RCC 7860 (cell line): Measurements from ENCODE around the gene MAP4.
A peak's percentile ranks its signal among the peaks of the same experiment; 100 is the strongest.

ENCODE experiments used
- DNase-seq: peaks from one replicate; pipeline ENCODE4 v3.0.0-alpha.2; 2015; ENCODE audit warnings: low spot score
- FAIRE-seq: peaks from 2 replicates; lab custom pipeline; 2012; peaks lifted over from hg19 to GRCh38; lab: Jason Lieb, UNC

Gene MAP4

GRCh38 chr3:47976135-47976732, 40.0 kb downstream of the MAP4 start:
- DNase-seq = no peak
- no peak for FAIRE-seq

GRCh38 chr3:47974974-47975470, 41.2 kb downstream of the MAP4 start:
- DNase-seq (no peak), FAIRE-seq (no peak)

- FAIRE-seq = no peak
Measured at GRCh38 chr3:47971081-47971480, 45.1 kb downstream of the MAP4 start.

GRCh38 chr3:47964740-47965139, 51.5 kb downstream of the MAP4 start:
- DNase-seq (no peak), FAIRE-seq (no peak)

More at GRCh38 chr3:47971081-47971480, 45.1 kb downstream of the MAP4 start:
- DNase-seq = no peak

- no peak for FAIRE-seq
- DNase-seq = no peak
Measured at GRCh38 chr3:47961815-47962606, 54.2 kb downstream of the MAP4 start.

- FAIRE-seq (no peak), DNase-seq (no peak)
Measured at GRCh38 chr3:47961036-47961435, 55.2 kb downstream of the MAP4 start.

GRCh38 chr3:47956521-47956920, 59.7 kb downstream of the MAP4 start:
- FAIRE-seq = no peak
- DNase-seq = no peak

- FAIRE-seq (no peak), DNase-seq (no peak)
Measured at GRCh38 chr3:47954567-47954966, 61.6 kb downstream of the MAP4 start.

GRCh38 chr3:47950453-47951169, 65.6 kb downstream of the MAP4 start:
- FAIRE-seq = no peak
- no peak for DNase-seq

- FAIRE-seq = no peak
- no peak for DNase-seq
Measured at GRCh38 chr3:47949979-47950378, 66.2 kb downstream of the MAP4 start.

- FAIRE-seq = no peak
- DNase-seq = no peak
Measured at GRCh38 chr3:47940232-47940631, 76.0 kb downstream of the MAP4 start.

GRCh38 chr3:47932421-47932820, 83.8 kb downstream of the MAP4 start:
- FAIRE-seq (no peak), DNase-seq (no peak)

GRCh38 chr3:47930979-47931378, 85.2 kb downstream of the MAP4 start:
- no peak for FAIRE-seq
- DNase-seq = no peak

GRCh38 chr3:47916696-47917095, 99.5 kb downstream of the MAP4 start:
- no peak for DNase-seq

GRCh38 chr3:47916201-47916600, 100.0 kb downstream of the MAP4 start:
- FAIRE-seq (no peak), DNase-seq (no peak)

More at GRCh38 chr3:47916696-47917095, 99.5 kb downstream of the MAP4 start:
- no peak for FAIRE-seq

- DNase-seq = no peak
- no peak for FAIRE-seq
Measured at GRCh38 chr3:47912006-47912504, 104.2 kb downstream of the MAP4 start.

- peak; percentile 79 for DNase-seq
- peak; percentile 90 for FAIRE-seq
Measured at GRCh38 chr3:47910777-47911440, 105.3 kb downstream of the MAP4 start.

- DNase-seq (no peak), FAIRE-seq (no peak)
Measured at GRCh38 chr3:47910233-47910632, 106.0 kb downstream of the MAP4 start.

GRCh38 chr3:47909607-47910006, 106.6 kb downstream of the MAP4 start:
- FAIRE-seq (no peak), DNase-seq (no peak)

GRCh38 chr3:47908744-47909143, 107.5 kb downstream of the MAP4 start:
- DNase-seq (peak; percentile 66), FAIRE-seq (peak; percentile 87)

GRCh38 chr3:47907784-47908183, 108.4 kb downstream of the MAP4 start:
- FAIRE-seq (no peak), DNase-seq (no peak)
